Measurements from ENCODE around the gene PDSS2.
"Not testable (repeated sequence)": the region's sequence is repeated elsewhere in the genome, so short reads cannot be mapped to it uniquely, and the experiment has no call there.

The PDSS2 gene

DNA sequence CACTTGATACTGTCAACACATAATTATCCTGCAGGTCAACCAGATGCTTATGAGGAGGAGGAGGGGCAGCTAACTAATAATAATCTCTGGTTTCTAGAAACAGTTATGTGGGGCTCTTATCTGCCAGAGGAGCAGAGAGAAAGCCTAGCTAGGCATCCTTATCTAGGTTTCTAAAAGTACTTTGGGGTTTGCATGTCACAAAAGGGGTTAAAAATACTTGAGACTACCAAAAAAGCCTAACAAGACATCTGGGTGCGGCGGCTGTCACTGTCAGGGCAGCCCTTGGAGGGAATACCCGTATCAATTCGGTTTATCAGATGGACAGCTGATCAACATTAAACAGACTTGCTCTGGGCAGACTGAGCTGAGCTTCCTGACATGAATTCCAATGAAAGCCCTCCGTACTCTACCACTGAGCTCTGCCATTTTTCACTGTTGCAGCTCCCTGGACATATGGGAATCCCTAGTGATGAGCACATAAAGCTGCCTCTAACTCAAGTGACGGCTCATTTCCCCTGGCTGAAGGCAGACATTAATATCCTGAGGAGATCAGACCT lies 166.6 kb downstream of the PDSS2 start:
- DNase-seq (ENCODE audit: low spot score) = no peak
- TF ChIP-seq CTCF (IDR thresholded peaks at IDR 0.05) = no peak
- Histone ChIP-seq H3K27ac (no peak overlapping the region), H3K4me3 (no peak overlapping the region)

DNA sequence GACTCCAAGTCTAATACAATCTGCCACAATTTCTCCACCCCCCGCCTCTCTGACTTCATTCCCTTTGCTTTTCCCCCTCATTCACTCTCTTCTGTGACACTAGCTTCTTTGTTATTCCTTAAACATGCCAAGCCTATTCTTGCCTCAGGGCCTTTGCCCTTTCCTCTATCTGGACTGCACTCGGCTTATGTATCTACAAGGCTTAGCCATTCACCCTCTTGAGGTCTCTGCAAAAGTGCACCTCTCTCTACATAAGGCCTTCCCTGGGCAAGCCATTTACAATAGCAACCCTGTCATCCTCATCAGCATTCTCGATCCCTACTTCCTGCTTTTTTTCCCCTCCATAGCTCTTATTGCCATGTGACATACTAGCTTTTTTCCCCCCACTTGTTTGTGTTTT lies 168.9 kb downstream of the PDSS2 start:
- TF ChIP-seq CTCF (IDR thresholded peaks at IDR 0.05) = no peak
- no peak for DNase-seq (ENCODE audit: low spot score)
- Histone ChIP-seq H3K4me3 (no peak overlapping the region), H3K27ac (no peak overlapping the region)

DNA sequence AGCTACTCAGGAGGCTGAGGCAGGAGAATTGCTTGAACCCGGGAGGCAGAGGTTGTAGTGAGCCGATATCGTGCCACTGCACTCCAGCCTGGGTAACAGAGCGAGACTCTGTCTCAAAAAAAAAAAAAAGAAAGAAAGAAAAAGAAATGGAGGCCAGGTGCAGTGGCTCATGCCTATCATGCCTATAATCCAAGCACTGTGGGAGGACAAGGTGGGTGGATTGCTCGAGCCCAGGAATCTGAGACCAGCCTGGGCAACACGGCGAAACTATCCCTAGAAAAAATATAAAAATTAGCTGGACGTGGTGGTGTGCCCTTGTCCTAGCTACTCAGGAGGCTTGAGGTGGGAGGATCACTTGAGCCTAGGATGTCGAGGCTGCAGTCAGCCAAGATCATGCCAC lies 170.1 kb downstream of the PDSS2 start:
- DNase-seq (ENCODE audit: low spot score); H3K4me3 ChIP-seq; H3K27ac ChIP-seq: not testable (repeated sequence)

- not testable (repeated sequence) for DNase-seq (ENCODE audit: low spot score); H3K4me3 ChIP-seq; H3K27ac ChIP-seq
Observed at GRCh38 chr6:107285683-107286082, 173.7 kb downstream of the PDSS2 start.

- Histone ChIP-seq H3K4me3 (no peak overlapping the region), H3K27ac (no peak overlapping the region)
- DNase-seq (ENCODE audit: low spot score) = no peak
- TF ChIP-seq CTCF (IDR thresholded peaks at IDR 0.05) = no peak
Observed at GRCh38 chr6:107284805-107285204, 174.6 kb downstream of the PDSS2 start.

DNA sequence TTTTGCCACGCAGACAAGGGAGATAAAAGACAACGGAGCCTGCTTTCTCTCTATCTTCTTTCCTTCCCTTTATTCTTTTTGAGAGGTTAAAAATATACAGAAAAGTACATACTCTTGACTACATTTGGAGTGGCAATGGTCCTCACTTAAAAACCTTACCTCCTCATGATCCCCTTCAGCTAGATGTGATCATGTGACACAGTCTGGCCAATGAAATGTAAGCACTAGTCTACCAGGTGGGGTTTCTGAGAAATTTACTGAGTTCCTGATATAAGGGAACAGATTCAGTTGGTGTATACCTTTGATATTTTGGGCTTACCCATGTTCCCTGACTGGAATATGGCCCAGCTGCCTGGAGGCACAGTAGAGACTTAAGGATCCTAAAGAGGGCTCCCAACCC lies 178.6 kb downstream of the PDSS2 start:
- Histone ChIP-seq H3K4me3 (no peak overlapping the region), H3K27ac (no peak overlapping the region)
- TF ChIP-seq CTCF (IDR thresholded peaks at IDR 0.05) = no peak
- no peak for DNase-seq (ENCODE audit: low spot score)

GRCh38 chr6:107280001-107280400 lies 179.4 kb downstream of the PDSS2 start:
- not testable (repeated sequence) for H3K4me3 ChIP-seq; H3K27ac ChIP-seq; DNase-seq (ENCODE audit: low spot score)

DNA sequence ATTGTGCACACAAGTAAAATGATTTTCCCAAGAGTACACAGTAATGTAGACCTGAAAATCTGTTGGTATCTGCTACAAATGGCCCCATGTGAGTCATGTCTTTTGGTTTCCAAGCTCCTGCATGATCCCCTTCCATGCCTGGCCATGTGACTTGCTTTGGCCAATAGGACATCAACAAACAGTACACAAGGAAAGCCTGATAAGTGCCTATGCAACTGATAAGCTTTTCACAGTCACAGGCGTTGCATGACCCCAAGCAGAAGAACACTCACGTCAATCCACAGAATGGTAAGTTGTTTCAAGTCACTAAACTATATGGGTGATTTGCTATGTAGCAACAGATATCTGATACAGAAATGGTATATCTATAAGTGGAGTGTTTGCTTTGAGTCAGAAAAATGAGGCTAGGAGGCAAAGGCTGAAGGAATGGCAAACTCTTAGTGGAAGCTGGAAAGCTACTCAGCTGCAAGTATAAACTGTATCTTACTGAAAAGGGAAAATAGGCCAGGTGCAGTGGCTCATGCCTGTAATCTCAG lies 184.0 kb downstream of the PDSS2 start:
- DNase-seq (ENCODE audit: low spot score) = no peak
- TF ChIP-seq CTCF (IDR thresholded peaks at IDR 0.05) = no peak
- no peak overlapping the region for H3K4me3 ChIP-seq
- no peak overlapping the region for H3K27ac ChIP-seq

DNA sequence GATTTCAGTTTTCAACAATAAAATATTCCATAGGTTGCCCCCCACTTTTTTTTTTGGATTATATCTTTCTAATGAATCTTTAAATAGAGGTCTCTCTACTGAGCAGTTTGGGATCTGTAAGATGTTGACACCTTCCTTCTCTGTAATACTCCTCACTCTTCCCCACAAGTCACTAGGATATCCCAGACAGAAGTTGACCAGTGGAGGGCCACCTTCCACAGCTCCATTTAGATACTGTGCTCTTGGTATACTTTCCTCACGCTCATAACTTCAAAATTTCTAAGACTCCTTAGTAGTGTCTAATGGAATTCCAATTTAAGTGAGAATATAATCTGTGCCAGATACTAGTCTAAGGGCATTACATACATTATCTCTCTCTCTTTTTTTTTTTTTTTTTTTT lies 185.1 kb downstream of the PDSS2 start:
- TF ChIP-seq CTCF (IDR thresholded peaks at IDR 0.05) = no peak
- Histone ChIP-seq H3K4me3 (no peak overlapping the region), H3K27ac (no peak overlapping the region)
- DNase-seq (ENCODE audit: low spot score) = no peak
